Articular chondrocyte of knee joint (primary cell): ENCODE data around the gene PPFIA3. TPM values are rescaled to one million over a fixed set of nuclear protein-coding genes. Genes with fewer than 3 reads are reported as not detected.

Source experiments
- small RNA-seq: library from RNA; depleted of rRNA; stranded (forward); fragments of <200 nt; gene quantifications from one replicate; pipeline ENCODE3, GENCODE V24; 2012
- total RNA-seq: library from RNA; depleted of rRNA; stranded (reverse); fragments of >200 nt; gene quantifications from 2 replicates; pipeline ENCODE4 v1.2.3, GENCODE V29; 2012

PPFIA3 gene
- total RNA-seq, result 0.91 and 1.4 TPM in 2 replicates

GRCh38 chr19:49119411-49120324 is at the start of gene PPFIA3:
TSS of gene PPFIA3 (plus strand) at chr19:49119544. CDS start at chr19:49127874, 8,330 bp downstream.

GRCh38 chr19:49085020-49085867 is 34.1 kb upstream of the PPFIA3 start, which contains the start of gene SNRNP70:
TSS of gene SNRNP70 (plus strand) at chr19:49085451. CDS start at chr19:49086415, 964 bp downstream.

GRCh38 chr19:49113762-49114629 is 5.3 kb upstream of the PPFIA3 start, which contains the start of gene LIN7B:
TSS of gene LIN7B (plus strand) at chr19:49114370. CDS start at chr19:49114405, 35 bp downstream.

DNA sequence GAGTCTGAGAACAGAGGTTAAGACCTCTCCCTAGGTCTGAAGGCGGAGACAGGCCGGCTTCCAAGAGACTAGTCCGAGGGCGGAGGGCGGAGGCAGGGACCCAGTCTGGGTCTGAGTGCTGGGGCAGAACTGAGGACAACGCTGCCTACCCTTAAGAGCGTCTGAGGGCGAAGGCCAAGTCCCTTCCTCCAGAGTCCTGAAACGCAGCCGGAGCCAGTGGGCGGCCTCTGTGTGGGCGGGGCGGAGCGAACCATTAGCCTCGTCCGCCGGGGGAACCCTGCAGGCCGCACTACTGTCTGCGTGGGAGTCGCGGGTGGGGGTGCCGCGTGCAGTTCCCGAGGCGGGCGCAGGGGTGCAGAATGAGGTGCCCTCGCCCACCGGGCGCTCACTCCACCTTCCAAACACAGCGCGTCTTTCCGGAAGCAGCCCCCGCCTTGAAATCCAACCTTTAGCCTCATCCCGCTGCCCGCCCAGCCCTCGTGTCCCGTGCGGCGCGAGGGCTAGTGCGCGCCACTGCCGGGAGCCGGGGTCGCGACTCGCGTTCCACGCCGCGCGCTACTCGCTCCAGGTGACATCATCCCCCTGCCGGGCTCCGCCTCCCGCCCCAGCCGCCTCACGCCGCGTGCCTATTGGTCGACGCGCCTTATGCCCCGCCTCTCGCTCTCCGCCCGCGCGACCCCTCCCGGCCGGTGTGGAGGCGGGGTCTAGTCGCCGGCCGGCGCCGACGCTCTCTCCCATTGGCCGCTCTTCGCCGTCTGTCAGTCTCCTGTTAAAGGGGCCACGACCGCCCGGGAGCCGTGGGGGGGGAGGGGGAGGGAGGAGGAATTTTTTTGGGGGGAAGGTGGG is 556 bp upstream of the PPFIA3 start, which contains the start of gene C19orf73:
C19orf73 (minus strand) TSS at position 579 of the 846 bp plus-strand sequence; CDS start at position 458, 121 bp downstream.

DNA sequence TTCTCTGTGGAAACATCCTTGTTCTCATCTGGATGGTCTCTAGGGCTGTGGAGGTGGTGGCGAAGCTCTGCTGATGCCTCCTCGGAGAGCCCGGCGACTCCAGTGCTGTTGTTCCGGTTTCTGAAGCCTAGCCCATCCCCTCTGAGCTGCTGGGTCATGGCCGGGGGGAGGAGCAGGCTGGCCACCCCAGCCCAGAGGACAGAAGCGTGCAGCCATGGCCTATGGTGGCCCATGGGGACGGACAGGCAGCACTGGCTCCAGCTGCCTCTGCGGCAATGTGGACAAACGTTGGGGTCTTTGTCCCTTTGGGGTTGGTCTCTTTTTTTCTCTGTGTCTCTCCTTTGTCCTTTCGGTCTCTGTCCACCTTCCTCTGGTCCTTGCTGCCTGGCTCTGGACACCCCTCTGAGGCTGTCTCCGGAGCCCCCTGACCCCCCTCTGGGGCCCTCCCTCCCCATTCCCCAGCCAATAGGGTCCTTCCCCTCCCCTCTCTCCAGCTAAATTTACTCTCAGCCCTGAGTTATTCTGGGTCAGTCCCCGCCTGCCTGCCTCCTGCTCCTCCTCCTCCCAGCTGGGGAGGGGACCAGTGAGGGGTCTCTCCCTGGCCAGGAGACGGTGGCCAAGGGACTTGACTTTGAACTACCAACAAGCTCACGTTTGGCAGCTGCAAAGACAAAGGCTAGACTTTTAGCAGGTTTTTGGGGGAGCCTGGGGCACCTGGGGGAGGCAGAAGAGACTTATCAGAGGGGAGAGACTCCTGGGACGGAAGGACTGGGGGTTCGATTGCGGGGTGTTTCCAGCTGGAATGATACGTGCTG is 35.9 kb downstream of the PPFIA3 start, which contains the start of gene HRC:
HRC (minus strand) TSS at position 392 of the 815 bp plus-strand sequence; CDS start at position 233, 159 bp downstream.

GRCh38 chr19:49157445-49158224 is 38.3 kb downstream of the PPFIA3 start, which contains the start of gene TRPM4:
TSS of gene TRPM4 (plus strand) at chr19:49157792. CDS start at chr19:49157867, 75 bp downstream.

Small RNA genes lying within 50 kb of the gene (small RNA-seq; reads per million reads assigned to genes)
- not detected for gene RN7SL708P

Other genes starting within 250 kb of the PPFIA3 start
- gene PPP1R15A, start 247.1 kb upstream of the PPFIA3 start, total RNA-seq, result 59.2 and 70.2 TPM in 2 replicates
- 0.11 TPM in 1 of 2 replicates, not detected in the other for gene TULP2, start 220.8 kb upstream of the PPFIA3 start, total RNA-seq
- gene NUCB1, start 219.2 kb upstream of the PPFIA3 start, total RNA-seq, result 258 and 269 TPM in 2 replicates
- gene DHDH, start 185.8 kb upstream of the PPFIA3 start, total RNA-seq, result 0.13 and 0.32 TPM in 2 replicates
- 34.5 and 37.1 TPM in 2 replicates for gene BAX, start 164.7 kb upstream of the PPFIA3 start, total RNA-seq
- 3,310 and 5,078 TPM in 2 replicates for gene FTL, start 154.2 kb upstream of the PPFIA3 start, total RNA-seq
- gene GYS1, start 126.2 kb upstream of the PPFIA3 start, total RNA-seq, result 37.5 and 61.8 TPM in 2 replicates
- 121 and 122 TPM in 2 replicates for gene RUVBL2, start 125.7 kb upstream of the PPFIA3 start, total RNA-seq
- not detected in 2 replicates for gene LHB, start 102.5 kb upstream of the PPFIA3 start, total RNA-seq
- not detected in 2 replicates for gene CGB3, start 95.2 kb upstream of the PPFIA3 start, total RNA-seq
- not detected in 2 replicates for gene CGB2, start 87.7 kb upstream of the PPFIA3 start, total RNA-seq
- not detected in 2 replicates for gene CGB1, start 82.6 kb upstream of the PPFIA3 start, total RNA-seq
- gene CGB5, start 75.7 kb upstream of the PPFIA3 start, total RNA-seq, result not detected in 2 replicates
- not detected in 2 replicates for gene CGB8, start 70.4 kb upstream of the PPFIA3 start, total RNA-seq
- gene CGB7, start 61.8 kb upstream of the PPFIA3 start, total RNA-seq, result 0.13 and 0.32 TPM in 2 replicates
- gene NTF4, start 54.7 kb upstream of the PPFIA3 start, total RNA-seq, result not detected in 2 replicates
- not detected in 2 replicates for gene KCNA7, start 46.8 kb upstream of the PPFIA3 start, total RNA-seq
- gene SNRNP70, start 34.1 kb upstream of the PPFIA3 start, total RNA-seq, result 85.6 and 88.4 TPM in 2 replicates
- 2.8 and 3.7 TPM in 2 replicates for gene LIN7B, start 5.2 kb upstream of the PPFIA3 start, total RNA-seq
- 0.26 and 0.65 TPM in 2 replicates for gene C19orf73, start 401 bp upstream of the PPFIA3 start, total RNA-seq
- not detected in 2 replicates for gene HRC, start 35.9 kb downstream of the PPFIA3 start, total RNA-seq
- 13.4 and 17.0 TPM in 2 replicates for gene TRPM4, start 38.2 kb downstream of the PPFIA3 start, total RNA-seq
- gene SLC6A16, start 205.6 kb downstream of the PPFIA3 start, total RNA-seq, result 0.32 TPM in 1 of 2 replicates, not detected in the other
- gene CD37, start 215.9 kb downstream of the PPFIA3 start, total RNA-seq, result not detected in 2 replicates
- gene TEAD2, start 242.9 kb downstream of the PPFIA3 start, total RNA-seq, result 21.3 and 25.6 TPM in 2 replicates
- gene DKKL1, start 244.3 kb downstream of the PPFIA3 start, total RNA-seq, result 0.26 TPM in 1 of 2 replicates, not detected in the other